GM19397 (cell line): ENCODE measurements around the gene ADAR.

Experiments
- ATAC-seq: cut with Tn5 transposase; IDR thresholded peaks from one replicate; pipeline ENCODE4 v1.9.1; 2021; ENCODE audit warnings: mild to moderate bottlenecking, moderate library complexity; ENCODE audit not compliant: unreplicated experiment

The ADAR gene

DNA sequence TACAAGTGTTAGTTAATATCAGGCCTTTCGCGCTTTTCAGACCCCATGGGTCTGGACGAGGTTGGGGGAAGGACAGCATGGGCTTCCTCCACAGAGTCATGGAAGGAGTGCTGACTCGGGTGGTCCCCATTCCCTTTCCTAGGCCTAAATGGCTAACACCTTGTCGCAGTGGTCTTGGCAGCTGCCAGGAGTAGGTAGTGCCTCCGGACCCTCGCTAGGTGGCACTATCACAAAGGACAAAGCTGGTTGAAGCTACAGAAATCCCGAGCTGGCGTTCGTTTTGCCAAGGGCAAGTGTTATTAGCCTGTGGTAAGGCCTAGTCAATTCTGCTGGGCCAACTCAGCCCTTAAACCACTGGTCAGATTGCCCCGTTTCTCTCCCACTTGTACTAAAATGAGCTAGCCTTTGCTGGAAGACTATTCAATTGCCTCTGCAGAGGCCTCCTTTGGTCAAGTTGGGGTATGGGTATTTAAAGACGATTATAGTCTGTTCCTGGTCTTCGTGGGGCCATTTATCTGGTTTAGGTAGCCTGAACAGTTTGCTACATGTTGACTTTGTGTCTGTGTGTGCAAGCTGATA, 48.4 kb downstream of the ADAR start:
- ATAC-seq, result peak; percentile 27

DNA sequence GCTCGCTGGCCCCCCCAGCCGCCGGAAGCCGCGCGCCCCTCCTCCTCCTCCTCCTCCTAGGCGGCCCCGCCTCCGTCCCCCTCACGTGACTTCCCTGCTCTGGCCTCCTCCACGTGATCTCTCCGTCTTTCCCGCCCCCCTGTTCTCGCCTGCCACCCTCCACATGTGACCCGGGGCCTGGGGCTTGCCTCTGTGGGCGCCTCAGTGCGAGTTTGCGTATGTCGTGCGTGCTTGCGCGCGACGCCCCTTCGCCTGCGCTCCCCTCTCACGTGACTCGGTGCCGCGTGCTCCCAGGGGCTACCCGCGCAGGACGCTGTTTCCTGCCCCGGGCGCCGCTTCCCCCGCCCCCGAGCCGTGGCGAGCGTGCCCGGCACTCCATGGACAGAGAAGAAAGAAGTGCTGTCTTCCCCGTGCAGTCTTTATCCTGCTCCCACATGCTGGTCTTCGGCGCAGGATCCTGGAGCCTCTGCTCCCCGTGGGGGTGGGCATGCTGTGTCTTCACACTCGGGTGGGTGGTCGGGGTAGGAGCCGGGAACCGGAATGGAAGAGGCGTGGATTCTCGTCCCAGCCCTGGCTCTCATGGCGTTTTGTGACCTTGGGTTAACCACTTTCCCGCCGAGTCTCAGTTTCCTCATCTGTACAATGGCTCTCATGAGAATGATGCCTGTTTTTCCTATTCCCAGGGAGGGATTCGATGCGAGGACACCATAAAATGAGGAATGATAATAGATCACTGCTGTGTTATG, 49.1 kb downstream of the ADAR start:
- peak; percentile 94 for ATAC-seq

DNA sequence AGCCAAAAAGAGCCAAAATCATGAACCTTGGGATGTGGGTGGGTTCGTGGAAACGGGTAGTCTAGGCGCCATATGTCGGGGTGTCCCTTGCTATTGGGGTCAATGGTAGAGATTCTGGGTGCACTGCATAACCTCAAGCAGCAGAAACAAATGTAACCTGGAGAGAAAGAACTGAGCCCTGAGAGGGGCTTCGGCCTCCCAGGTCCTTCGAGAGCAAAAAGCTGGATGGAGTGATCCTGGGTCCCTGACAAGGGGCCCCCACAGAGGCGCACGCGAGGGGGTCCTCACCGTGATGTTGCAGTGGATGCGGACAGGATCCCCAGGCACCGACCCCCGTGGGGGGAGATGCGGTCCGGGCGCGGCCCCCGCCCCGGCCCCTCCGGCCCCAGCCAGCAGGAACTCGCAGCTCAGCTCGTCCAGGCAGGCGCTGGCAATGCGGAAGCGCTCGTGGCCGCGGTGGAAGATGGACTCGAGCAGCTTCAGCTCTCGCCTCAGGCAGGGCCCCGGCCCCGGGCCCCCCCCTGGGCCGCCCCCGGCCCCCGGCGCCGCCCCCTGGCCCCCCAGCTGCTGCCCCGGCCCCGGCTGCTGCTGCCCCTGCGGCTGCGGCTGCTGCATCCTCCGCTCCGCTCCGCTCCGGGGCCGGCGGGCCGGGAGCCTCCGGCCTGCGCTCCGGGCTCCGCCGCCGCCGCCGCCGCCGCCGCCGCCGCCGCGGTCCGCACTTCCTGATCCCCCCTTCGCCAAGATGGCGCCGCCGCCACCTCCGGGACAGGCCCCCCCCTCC, 49.9 kb downstream of the ADAR start, which contains the start of gene UBE2Q1:
Gene UBE2Q1, minus strand, starts transcription at position 724 of the 781 bp plus-strand sequence. Its CDS starts 109 bp downstream, at position 615.
- peak; percentile 11 for ATAC-seq

- no peak for ATAC-seq
These were observed 50.6 kb downstream of the ADAR start for GRCh38 chr1:154557248-154557938.

DNA sequence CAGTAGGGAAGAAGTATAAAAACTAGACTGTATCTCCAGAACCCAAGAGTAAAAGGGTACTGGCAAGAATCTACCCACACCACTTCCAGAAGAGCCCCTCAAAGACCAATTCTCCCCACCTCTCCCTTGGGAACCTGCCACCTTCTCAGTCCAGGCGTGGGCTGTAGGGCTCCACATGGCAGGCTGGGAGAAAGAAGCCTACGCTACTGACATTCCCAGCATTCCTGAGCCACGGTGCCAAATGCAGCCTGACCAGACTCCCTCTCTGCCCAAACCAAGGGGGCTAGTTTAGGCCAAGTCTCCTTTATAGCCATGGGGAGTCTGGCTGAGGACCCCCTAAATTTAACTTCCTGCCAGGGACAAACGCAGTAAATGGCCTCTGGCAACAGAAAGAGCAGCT, 51.6 kb downstream of the ADAR start:
- ATAC-seq, result no peak

DNA sequence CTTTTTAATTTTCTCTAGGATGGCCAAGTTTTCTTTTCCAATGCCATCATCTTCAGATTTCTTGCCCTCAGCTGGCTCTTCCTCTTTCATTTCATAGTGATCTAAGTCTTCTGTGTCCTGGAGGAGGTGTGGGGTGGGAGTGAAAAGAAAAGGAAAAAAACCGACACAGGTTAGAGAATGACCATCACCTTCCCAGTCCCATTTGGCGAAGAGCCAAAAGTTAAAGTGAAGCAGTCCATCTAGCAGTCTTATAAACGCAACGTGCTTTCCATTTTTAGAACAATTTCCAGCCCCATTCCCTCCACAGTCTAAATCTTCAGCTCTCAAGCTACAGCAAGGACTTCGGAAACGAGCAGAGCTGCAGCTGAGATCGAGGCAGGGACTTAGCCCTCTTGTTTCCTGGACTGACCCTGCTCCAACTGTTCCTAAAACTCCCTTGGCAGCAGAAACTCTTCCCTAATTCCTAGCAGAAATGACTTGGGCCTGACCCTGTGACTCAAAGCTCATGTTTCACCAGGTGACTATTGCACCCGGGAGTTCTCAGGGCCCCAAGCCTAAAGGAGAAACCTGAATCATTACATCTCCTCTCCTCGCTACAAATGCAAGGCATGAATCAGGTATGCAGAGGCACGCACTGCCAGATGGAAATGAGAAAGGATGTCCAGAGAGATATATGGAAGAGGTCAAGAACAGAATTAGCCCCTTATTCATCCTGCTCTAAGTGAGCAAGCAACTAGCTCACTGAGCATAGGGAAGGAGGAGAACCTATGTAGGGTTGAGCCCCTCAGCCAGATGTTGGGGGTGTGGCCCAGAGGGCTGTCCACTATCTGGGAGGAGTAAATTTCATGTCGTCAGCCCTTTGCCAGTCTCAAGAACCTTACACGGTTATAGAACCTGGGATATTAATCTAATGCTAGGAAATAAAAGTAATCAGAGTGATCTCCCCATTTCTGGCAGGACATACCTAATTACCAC, 54.6 kb downstream of the ADAR start:
- no peak for ATAC-seq

GRCh38 chr1:154552036-154552435, 56.0 kb downstream of the ADAR start:
- ATAC-seq, result no peak

- no peak for ATAC-seq
These were observed 56.5 kb downstream of the ADAR start for GRCh38 chr1:154551474-154551873.

DNA sequence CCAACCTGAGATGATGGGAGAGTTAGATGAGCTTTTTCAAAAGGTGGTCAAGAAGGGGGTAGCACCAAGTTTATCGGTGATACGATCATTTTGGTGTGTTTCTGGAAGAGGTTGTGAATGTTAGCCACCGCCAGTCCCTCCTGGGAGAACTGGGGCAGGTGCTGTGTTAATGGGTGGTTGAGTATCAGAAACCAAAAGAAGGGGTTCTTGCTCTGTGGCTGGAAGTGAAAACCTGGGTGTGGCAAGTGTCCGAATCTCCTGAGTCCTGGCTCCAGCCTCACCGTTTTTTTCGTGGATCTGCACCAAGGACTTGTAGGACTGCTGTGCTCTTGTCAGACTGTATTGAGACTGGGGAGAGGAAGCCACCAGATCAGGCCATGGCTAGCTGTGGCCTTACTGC, 57.3 kb downstream of the ADAR start:
- ATAC-seq, result no peak

DNA sequence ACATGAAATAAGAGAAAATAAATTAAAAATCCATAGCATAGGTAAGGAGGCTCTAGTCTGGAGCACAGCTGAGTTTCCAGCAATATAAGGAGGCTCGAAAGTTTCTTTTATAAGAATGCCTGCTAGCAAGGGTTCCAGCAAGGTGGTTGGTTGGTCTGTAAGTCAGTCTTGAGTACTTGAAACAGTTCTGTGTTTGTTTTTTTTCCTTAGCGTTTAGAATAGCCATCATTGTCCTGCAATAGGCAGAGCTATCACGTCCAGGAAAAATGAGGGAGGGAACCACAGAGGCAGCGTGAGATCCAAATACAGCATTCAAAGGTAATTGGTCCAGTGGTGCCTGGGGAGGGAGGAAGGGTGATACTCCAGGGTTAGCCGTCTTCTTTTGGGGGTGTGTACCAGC, 57.9 kb downstream of the ADAR start:
- no peak for ATAC-seq

DNA sequence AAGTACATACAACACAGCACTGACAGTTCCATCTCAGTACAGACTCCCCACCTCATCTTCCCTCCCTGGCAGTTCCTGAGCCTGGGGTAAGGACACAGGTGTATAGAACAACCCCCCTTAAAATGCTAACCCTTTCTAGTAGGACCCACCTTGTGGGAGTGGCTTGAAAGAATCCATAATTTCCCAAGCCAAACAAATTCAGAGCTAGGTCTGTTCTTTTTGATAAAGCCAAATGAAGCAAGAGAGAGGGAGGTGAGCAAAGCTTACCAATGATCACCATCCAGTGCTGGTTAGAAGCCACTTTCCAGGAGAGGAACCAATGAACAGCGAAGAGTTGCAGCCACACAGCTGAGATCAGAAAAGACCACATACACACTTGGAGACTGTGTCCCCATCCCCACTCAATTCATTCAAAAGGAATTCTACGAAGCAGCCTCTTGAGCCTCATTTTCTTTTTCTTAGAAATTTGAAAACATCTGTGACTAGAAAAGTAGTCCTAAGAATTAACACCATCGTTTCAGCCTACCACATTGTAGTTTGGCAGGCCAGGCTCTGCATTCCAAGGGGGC, 58.7 kb downstream of the ADAR start:
- ATAC-seq, result no peak

DNA sequence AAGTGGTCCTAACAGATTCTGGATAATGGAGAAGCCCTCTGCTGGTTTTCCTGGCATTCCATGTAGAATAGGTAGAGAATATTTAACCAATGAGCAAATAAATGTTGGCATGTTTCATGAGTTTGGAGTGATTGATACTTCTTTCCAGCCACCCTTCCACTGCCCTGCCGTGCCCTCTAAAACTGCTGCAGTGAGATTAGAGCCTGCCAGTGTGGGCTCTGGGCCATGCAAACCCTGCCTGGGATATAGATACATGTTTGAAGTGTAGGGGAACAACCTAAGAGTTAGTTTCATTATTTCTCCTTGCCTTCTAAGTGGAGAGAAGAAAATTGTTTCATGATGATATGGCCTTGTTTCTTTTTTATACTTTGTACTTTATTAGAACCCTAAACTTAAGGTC, 60.0 kb downstream of the ADAR start:
- ATAC-seq, result no peak

DNA sequence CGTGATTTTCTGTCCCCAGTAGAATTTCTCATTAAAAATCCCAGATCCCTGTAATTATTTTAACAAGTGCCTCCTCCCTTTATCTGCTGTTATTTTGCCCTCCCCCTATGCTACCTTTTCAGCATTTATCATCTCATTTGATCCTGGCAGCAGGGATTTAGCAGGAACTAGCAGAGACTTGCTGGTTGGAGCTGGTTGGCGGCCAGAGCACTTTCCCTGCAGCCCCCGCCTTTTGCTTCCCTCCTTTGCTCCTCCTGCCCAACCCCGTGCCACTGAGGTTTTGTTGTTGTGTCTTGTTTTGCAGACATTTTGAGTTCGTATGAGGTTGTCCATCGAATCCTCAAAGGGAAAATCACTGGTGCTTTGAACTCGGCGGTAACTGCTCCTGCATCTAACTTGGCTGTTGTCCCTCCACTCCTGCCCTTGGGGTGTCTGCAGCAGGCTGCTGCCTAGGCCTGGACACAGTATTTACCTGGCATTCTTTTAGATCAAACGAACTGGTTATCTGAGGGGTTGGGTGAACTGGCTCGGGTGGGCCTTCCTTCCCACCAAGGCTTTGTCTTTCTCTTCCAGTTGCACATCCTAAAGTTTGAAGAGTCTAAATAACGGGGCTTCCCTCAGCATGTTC, 60.8 kb downstream of the ADAR start:
- no peak for ATAC-seq

GRCh38 chr1:154546264-154547063, 61.5 kb downstream of the ADAR start:
- no peak for ATAC-seq

DNA sequence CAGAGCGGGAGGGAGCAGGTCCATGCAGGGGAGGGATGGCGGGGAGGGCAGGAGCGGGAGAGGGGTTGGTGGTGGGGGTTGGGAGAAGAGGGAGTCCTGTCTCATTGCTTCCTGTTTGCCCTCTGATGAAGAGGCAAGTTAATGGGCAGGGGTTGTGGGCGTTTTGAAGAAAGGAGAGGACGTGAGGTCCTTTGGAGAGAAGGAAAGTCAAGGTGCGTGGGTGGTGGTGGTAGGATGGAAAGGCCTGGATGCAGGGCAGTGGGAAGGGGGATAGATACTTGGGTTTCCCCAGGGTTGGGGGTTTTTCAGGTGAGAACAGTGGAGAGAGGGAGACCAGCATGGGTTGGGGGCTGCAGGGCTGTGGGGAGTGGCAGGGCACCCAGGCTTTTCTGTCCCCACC, 66.8 kb downstream of the ADAR start:
- ATAC-seq, result no peak

DNA sequence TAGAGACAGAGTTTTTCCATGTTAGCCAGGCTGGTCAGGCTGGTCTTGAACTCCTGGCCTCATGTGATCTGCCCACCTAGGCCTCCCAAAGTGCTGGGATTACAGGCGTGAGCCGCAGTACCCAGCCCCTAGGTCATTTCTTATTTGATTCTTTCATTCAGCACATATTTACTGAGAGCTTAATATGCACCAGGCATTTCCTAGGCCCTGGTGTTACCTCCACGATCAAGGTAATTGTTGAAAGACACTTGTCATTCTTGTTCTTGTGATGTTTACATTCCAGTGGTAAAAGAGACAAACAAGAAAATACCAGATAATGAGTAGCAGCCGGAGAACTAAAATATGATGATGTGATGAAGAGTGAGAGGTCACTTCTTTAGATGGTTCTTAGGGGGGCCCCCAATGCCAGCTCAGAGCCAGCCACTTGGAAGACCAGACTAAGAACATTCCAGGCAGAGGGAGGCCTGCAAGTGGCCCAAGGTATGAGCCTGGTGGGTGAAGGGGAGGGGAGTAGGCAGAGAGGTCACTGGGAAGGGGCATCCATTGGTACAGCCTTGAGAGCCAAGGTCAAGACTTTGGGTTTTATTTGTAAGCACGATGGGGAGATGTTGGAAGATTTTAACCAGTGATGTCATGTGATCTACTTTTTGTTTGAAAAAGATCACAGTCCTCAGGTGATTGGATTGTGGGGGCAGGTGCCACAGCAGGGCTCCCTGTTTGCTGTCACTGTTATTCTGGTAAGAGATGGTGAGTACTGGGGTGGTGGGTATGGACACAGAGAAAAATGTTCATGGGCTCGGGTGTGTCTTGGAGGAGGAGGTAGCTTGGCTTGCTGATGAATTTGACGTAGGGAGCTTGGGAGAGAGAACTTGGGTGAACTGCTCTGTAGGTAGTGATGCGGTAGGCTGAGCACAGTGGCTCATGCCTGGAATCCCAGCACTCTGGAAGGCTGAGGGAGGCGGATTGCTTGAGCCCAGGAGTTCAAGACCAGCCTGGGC, 68.2 kb downstream of the ADAR start:
- ATAC-seq, result no peak

DNA sequence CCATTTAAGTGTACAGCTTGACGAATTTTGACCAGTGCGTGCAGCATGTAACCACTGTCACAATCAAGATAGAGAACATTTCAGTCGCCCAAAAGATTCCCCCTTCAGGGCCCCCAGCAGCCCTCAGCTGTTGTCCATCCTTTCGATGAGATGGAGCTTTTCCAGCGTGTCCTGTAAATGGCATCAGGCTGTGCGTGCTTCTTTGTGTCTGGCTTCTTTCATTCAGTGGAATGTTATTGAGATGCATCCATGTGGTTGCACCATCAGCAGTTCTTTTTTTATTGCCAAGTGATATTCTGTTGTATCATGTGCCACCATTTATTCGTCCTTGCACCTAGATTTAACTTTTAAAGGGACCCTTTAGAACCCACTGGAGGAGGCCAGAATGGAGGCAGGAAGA, 71.4 kb downstream of the ADAR start:
- ATAC-seq, result no peak
